MM.1S (cell line): Measurements from ENCODE around the gene KHK.

Experiments
- DNase-seq: peaks from one replicate; pipeline ENCODE4 v3.0.0-alpha.2; 2015
- H2AFZ ChIP-seq: fragments of 300-600 bp; sonication (generic); 2 replicates; pipeline ENCODE4 v1.6.0; 2016; ENCODE audit warnings: antibody characterized with exemption, low read length
- H3F3A ChIP-seq: fragments of 300-600 bp; sonication (generic); 2 replicates; pipeline ENCODE4 v1.6.1; 2016; ENCODE audit warnings: mild to moderate bottlenecking, antibody characterized with exemption, low read length, moderate library complexity, mixed read lengths; ENCODE audit not compliant: insufficient read depth
- H3K27ac ChIP-seq: fragments of 300-600 bp; sonication (generic); 2 replicates; pipeline ENCODE4 v1.5.1; 2016; ENCODE audit warnings: mild to moderate bottlenecking, low read length
- H3K27me3 ChIP-seq: fragments of 300-600 bp; sonication (generic); replicated peaks from 2 replicates; pipeline ENCODE4 v1.6.0; 2016; ENCODE audit warnings: low read length; ENCODE audit not compliant: insufficient read depth
- H3K36me3 ChIP-seq: fragments of 300-600 bp; sonication (generic); replicated peaks from 2 replicates; pipeline ENCODE4 v1.6.1; 2016; ENCODE audit warnings: mild to moderate bottlenecking, low read length, mixed read lengths; ENCODE audit not compliant: insufficient read depth
- H3K4me1 ChIP-seq: fragments of 300-600 bp; sonication (generic); 2 replicates; pipeline ENCODE4 v1.6.1; 2016; ENCODE audit warnings: low read length, mixed read lengths
- H3K4me2 ChIP-seq: fragments of 300-600 bp; sonication (generic); 2 replicates; pipeline ENCODE4 v1.6.0; 2016; ENCODE audit warnings: low read depth, low read length
- H3K4me3 ChIP-seq: fragments of 300-600 bp; sonication (generic); 2 replicates; pipeline ENCODE4 v1.5.1; 2016; ENCODE audit warnings: low read length, mixed read lengths
- H3K79me2 ChIP-seq: fragments of 300-600 bp; sonication (generic); 2 replicates; pipeline ENCODE4 v1.6.1; 2016; ENCODE audit warnings: mixed run types, low read length, mixed read lengths
- H3K9ac ChIP-seq: fragments of 300-600 bp; sonication (generic); 2 replicates; pipeline ENCODE4 v1.6.1; 2016; ENCODE audit warnings: low read length, mixed read lengths
- H3K9me2 ChIP-seq: fragments of 300-600 bp; sonication (generic); replicated peaks from 2 replicates; pipeline ENCODE4 v1.6.1; 2016; ENCODE audit warnings: mild to moderate bottlenecking, low read length, mixed read lengths; ENCODE audit not compliant: insufficient read depth
- H3K9me3 ChIP-seq: fragments of 300-600 bp; sonication (generic); replicated peaks from 2 replicates; pipeline ENCODE4 v1.6.1; 2016; ENCODE audit warnings: mild to moderate bottlenecking, low read length, mixed read lengths; ENCODE audit not compliant: insufficient read depth
- H4K20me1 ChIP-seq: fragments of 300-600 bp; sonication (generic); 2 replicates; pipeline ENCODE4 v1.6.1; 2016; ENCODE audit warnings: mild to moderate bottlenecking, low read length, moderate library complexity, mixed read lengths; ENCODE audit not compliant: insufficient read depth
- EZH2 ChIP-seq: fragments of 300-600 bp; sonication (generic); optimal IDR thresholded peaks from 2 replicates; pipeline ENCODE3; 2017; ENCODE audit warnings: low read depth, mild to moderate bottlenecking, antibody characterized with exemption, low read length, mixed read lengths
- EZH2phosphoT487 ChIP-seq: fragments of 300-600 bp; sonication (generic); IDR thresholded peaks from 2 replicates; pipeline ENCODE4 v1.6.1; 2018; ENCODE audit warnings: antibody characterized with exemption, low read length
- TF ChIP-seq, protein P1 (sequence below): fragments of 300-600 bp; sonication (generic); IDR thresholded peaks from 2 replicates; pipeline ENCODE4 v1.5.1; 2016; ENCODE audit warnings: antibody characterized with exemption, low read length, mixed read lengths

The KHK gene

GRCh38 chr2:27130396-27130795 is 43.8 kb downstream of the KHK start:
- no peaks in the 10 kb centered on the region for H3K27me3 ChIP-seq
- H3K79me2 ChIP-seq: peaks cover 25% of the 10 kb centered on the region
- no peaks in the 10 kb centered on the region for H3K9me3 ChIP-seq
- no peak for DNase-seq
- no peaks in the 10 kb centered on the region for H4K20me1 ChIP-seq
- H3F3A ChIP-seq: 0 out of 2 replicates have a peak, but pooled peaks cover 7% of the 10 kb centered on the region
- H2AFZ ChIP-seq: no peak overlapping the region
- H3K9ac ChIP-seq: no peak overlapping the region
- no peak overlapping the region for H3K27ac ChIP-seq
- H3K36me3 ChIP-seq: peaks cover 10% of the 10 kb centered on the region; the same call in 1 of the 2 replicates
- no peaks in the 10 kb centered on the region for H3K4me1 ChIP-seq
- H3K4me3 ChIP-seq: no peak overlapping the region
- no peaks in the 10 kb centered on the region for H3K9me2 ChIP-seq
- H3K4me2 ChIP-seq: no peak overlapping the region
- TF ChIP-seq, protein P1, sequence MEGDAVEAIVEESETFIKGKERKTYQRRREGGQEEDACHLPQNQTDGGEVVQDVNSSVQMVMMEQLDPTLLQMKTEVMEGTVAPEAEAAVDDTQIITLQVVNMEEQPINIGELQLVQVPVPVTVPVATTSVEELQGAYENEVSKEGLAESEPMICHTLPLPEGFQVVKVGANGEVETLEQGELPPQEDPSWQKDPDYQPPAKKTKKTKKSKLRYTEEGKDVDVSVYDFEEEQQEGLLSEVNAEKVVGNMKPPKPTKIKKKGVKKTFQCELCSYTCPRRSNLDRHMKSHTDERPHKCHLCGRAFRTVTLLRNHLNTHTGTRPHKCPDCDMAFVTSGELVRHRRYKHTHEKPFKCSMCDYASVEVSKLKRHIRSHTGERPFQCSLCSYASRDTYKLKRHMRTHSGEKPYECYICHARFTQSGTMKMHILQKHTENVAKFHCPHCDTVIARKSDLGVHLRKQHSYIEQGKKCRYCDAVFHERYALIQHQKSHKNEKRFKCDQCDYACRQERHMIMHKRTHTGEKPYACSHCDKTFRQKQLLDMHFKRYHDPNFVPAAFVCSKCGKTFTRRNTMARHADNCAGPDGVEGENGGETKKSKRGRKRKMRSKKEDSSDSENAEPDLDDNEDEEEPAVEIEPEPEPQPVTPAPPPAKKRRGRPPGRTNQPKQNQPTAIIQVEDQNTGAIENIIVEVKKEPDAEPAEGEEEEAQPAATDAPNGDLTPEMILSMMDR: no peak
- TF ChIP-seq EZH2phosphoT487: no peak
- no peak for TF ChIP-seq EZH2

- Histone ChIP-seq H3K9me3 (no peaks in the 10 kb centered on the region), H3K9me2 (no peaks in the 10 kb centered on the region), H3K4me3 (no peak overlapping the region), H3K4me1 (no peaks in the 10 kb centered on the region), H3K36me3 (peaks cover 10% of the 10 kb centered on the region; the same call in 1 of the 2 replicates), H2AFZ (no peak overlapping the region), H3K27me3 (no peaks in the 10 kb centered on the region), H3K27ac (no peak overlapping the region), H3K4me2 (no peak overlapping the region), H3K9ac (no peak overlapping the region), H3K79me2 (peaks cover 25% of the 10 kb centered on the region), H4K20me1 (no peaks in the 10 kb centered on the region), H3F3A (0 out of 2 replicates have a peak, but pooled peaks cover 11% of the 10 kb centered on the region)
- TF ChIP-seq EZH2phosphoT487 (no peak), EZH2 (no peak)
- TF ChIP-seq, protein P1: no peak
- no peak for DNase-seq
These were observed 44.9 kb downstream of the KHK start for GRCh38 chr2:27131429-27131828.

DNA sequence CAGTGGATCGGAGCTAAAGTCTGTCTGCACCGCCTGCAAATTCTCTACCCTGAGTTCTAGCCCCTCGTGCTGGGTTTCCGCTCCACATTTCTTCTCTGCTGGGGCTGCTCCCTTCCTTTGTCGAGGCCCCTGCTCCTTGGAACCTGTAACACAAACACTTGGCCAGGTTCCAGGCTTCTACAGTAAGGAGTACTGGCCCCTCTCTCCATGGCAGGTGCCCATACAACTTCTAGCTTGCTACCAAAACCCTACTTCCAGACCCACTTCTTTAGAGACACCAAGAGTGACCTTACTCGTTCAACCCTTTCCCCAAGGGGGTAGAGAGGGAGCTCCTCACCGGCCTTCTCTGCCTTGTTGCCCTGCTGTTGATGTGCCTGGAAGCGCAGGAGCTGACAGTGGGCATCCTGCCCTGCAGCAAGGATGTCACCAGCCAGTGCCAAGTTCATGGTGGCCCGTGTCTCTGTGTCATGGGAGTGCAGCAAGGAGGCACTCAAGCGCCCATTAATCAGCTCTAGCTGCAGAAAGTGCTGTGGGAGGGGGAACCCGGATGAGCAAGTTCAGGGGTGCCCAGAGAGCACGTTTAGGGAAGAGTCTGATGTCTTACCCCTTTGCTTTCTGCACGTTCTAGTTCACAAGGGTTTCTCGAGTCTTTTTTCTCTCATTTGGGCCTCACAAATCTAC is 46.8 kb downstream of the KHK start:
- H3K9me2 ChIP-seq: no peaks in the 10 kb centered on the region
- peak overlapping the region; percentile 90 for H3K4me3 ChIP-seq
- no peak overlapping the region for H3K27ac ChIP-seq
- peak overlapping the region; percentile 98 for H3K9ac ChIP-seq
- no peaks in the 10 kb centered on the region for H3K9me3 ChIP-seq
- DNase-seq: peak; percentile 16
- 0 out of 2 replicates have a peak, but pooled peaks cover 11% of the 10 kb centered on the region for H3F3A ChIP-seq
- no peaks in the 10 kb centered on the region for H3K27me3 ChIP-seq
- no peaks in the 10 kb centered on the region for H4K20me1 ChIP-seq
- H3K36me3 ChIP-seq: peaks cover 10% of the 10 kb centered on the region; the same call in 1 of the 2 replicates
- peak overlapping the region; percentile 95 for H3K4me2 ChIP-seq
- H3K4me1 ChIP-seq: no peaks in the 10 kb centered on the region
- H2AFZ ChIP-seq: no peak overlapping the region
- H3K79me2 ChIP-seq: peaks cover 25% of the 10 kb centered on the region
- TF ChIP-seq, protein P1: no peak
- TF ChIP-seq EZH2 (no peak), EZH2phosphoT487 (no peak)
